Prostate gland (tissue), 2 donors: ENCODE results near the gene SLC25A48. TPM values are rescaled to one million over a fixed set of nuclear protein-coding genes. Genes with fewer than 3 reads are reported as not detected.

Source experiments
- DNase-seq: peaks from one replicate; pipeline ENCODE4 v3.0.0-alpha.2; 2019; ENCODE audit warnings: low spot score
- H3K27ac ChIP-seq, 2 donors: fragments of 200-600 bp; sonication (generic); 2 replicates each; pipeline ENCODE4 v1.5.1; 2017 to 2019
- H3K27me3 ChIP-seq: fragments of 200-600 bp; sonication (generic); replicated peaks from 2 replicates; pipeline ENCODE4 v1.5.1; 2019; ENCODE audit not compliant: insufficient read depth
- H3K36me3 ChIP-seq, 2 donors: fragments of 200-600 bp; sonication (generic); 1 replicate in 1 of 2; 2 replicates in 1 of 2; pipeline versions ENCODE4 v1.5.1 to v1.8.1; 2017 to 2019
- H3K4me1 ChIP-seq: fragments of 200-600 bp; sonication (generic); replicated peaks from 2 replicates; pipeline ENCODE4 v1.5.1; 2019
- H3K4me3 ChIP-seq, 2 donors: fragments of 200-600 bp; sonication (generic); 2 replicates each; pipeline ENCODE4 v1.5.1; 2017 to 2019
- H3K9me3 ChIP-seq: fragments of 200-600 bp; sonication (generic); 2 replicates; pipeline ENCODE4 v1.5.1; 2017
- CTCF ChIP-seq, 4 experiments: fragments of 200-600 bp in 2 of 4; fragments of 450-650 bp in 2 of 4; sonication (generic) in 2 of 4; IDR thresholded peaks; 1 replicate in 3 of 4; 2 replicates in 1 of 4; pipeline ENCODE4 v1.5.1; 2016 to 2019; ENCODE audit warnings: antibody characterized with exemption in 4 of 4, mild to moderate bottlenecking in 2 of 4, moderate library complexity in 2 of 4
- POLR2A ChIP-seq: fragments of 450-650 bp; IDR thresholded peaks from one replicate; pipeline ENCODE4 v1.6.1; 2016; ENCODE audit warnings: antibody characterized with exemption, mild to moderate bottlenecking
- POLR2AphosphoS5 ChIP-seq: sonication (generic); formaldehyde crosslinking; IDR thresholded peaks from one replicate; pipeline ENCODE4 v1.6.1; 2017; ENCODE audit warnings: antibody characterized with exemption
- WGBS: methylation state at CpG from one replicate; pipeline ENCODE4 v1.1.5; 2018; 5-methylcytosine and 5-hydroxymethylcytosine counted together
- intact Hi-C: fragments of 100-400 bp; cut with DNase I; formaldehyde crosslinking; loops from one replicate; pipeline ENCODE4 v1.14.2; 2022
- total RNA-seq, 2 donors: library from RNA; depleted of rRNA; stranded (reverse); fragments of >200 nt; gene quantifications; one replicate each; pipeline ENCODE4 v1.1.0, GENCODE V29; 2016

The SLC25A48 gene
- total RNA-seq, 2 donors from 2014 or later: 0.77 to 0.85 TPM

GRCh38 chr5:135813758-135814157 lies 20.7 kb upstream of the SLC25A48 start:
- no peak overlapping the region for H3K4me3 ChIP-seq
- intact Hi-C loops: no loop called here

GRCh38 chr5:135814316-135814715 lies 20.1 kb upstream of the SLC25A48 start:
- intact Hi-C loops: no loop called here
- WGBS: 94% methylated on average over 3 of the region's 3 CpGs

More at GRCh38 chr5:135813758-135814157, 20.7 kb upstream of the SLC25A48 start:
- Histone ChIP-seq H3K4me1 (no peaks in the 10 kb centered on the region), H3K36me3 (no peaks in the 10 kb centered on the region), H3K27ac (no peak overlapping the region), H3K27me3 (no peaks in the 10 kb centered on the region), H3K9me3 (no peaks in the 10 kb centered on the region)
- TF ChIP-seq CTCF (IDR thresholded peaks at IDR 0.05): no peak
- TF ChIP-seq POLR2AphosphoS5: no peak
- TF ChIP-seq POLR2A: no peak
- no peak for DNase-seq
- 94% methylated on average over 7 of the region's 7 CpGs for WGBS

GRCh38 chr5:135814812-135815211 lies 19.7 kb upstream of the SLC25A48 start:
- no peak for TF ChIP-seq CTCF (IDR thresholded peaks at IDR 0.05)
- Histone ChIP-seq H3K27ac (no peak overlapping the region), H3K9me3 (no peaks in the 10 kb centered on the region), H3K27me3 (no peaks in the 10 kb centered on the region), H3K4me3 (no peak overlapping the region), H3K4me1 (no peaks in the 10 kb centered on the region), H3K36me3 (no peaks in the 10 kb centered on the region)
- intact Hi-C loops: no loop called here
- DNase-seq: no peak
- WGBS: 88% methylated on average over 3 of the region's 3 CpGs

More at GRCh38 chr5:135814316-135814715, 20.1 kb upstream of the SLC25A48 start:
- Histone ChIP-seq H3K36me3 (no peaks in the 10 kb centered on the region), H3K4me3 (no peak overlapping the region), H3K27ac (no peak overlapping the region), H3K9me3 (no peaks in the 10 kb centered on the region), H3K27me3 (no peaks in the 10 kb centered on the region), H3K4me1 (no peaks in the 10 kb centered on the region)
- no peak for TF ChIP-seq CTCF (IDR thresholded peaks at IDR 0.05)
- TF ChIP-seq POLR2A: no peak
- TF ChIP-seq POLR2AphosphoS5: no peak
- DNase-seq: no peak

GRCh38 chr5:135821061-135821801 lies 13.2 kb upstream of the SLC25A48 start:
- H3K36me3 ChIP-seq: no peaks in the 10 kb centered on the region
- H3K27me3 ChIP-seq: no peaks in the 10 kb centered on the region
- no peak overlapping the region for H3K4me3 ChIP-seq
- H3K9me3 ChIP-seq: no peaks in the 10 kb centered on the region
- H3K4me1 ChIP-seq: no peaks in the 10 kb centered on the region
- H3K27ac ChIP-seq: no peak overlapping the region
- WGBS: 77% methylated on average over 5 of the region's 5 CpGs
- DNase-seq: no peak
- intact Hi-C loops: no loop called here
- TF ChIP-seq POLR2AphosphoS5 (no peak), CTCF (IDR thresholded peaks at IDR 0.05) (no peak), POLR2A (no peak)

- WGBS: 84% methylated on average over 7 of the region's 7 CpGs
- intact Hi-C loops: no loop called here
- no peak for DNase-seq
Observed at GRCh38 chr5:135821802-135822201, 12.7 kb upstream of the SLC25A48 start.

More at GRCh38 chr5:135821802-135822201, 12.7 kb upstream of the SLC25A48 start:
- Histone ChIP-seq H3K36me3 (no peaks in the 10 kb centered on the region), H3K9me3 (no peaks in the 10 kb centered on the region), H3K4me3 (no peak overlapping the region), H3K4me1 (no peaks in the 10 kb centered on the region), H3K27ac (no peak overlapping the region), H3K27me3 (no peaks in the 10 kb centered on the region)
- TF ChIP-seq POLR2A: no peak
